CD14-positive monocyte (primary cell): ENCODE measurements around the gene MYH13. TPM values are rescaled to one million over a fixed set of nuclear protein-coding genes. Genes with fewer than 3 reads are reported as not detected.
"Not testable (repeated sequence)": the region's sequence is repeated elsewhere in the genome, so short reads cannot be mapped to it uniquely, and the experiment has no call there.

Source experiments
- DNase-seq, 3 donors: peaks; one replicate each; pipeline ENCODE4 v3.0.0-alpha.2; 2011 to 2022
- H2AFZ ChIP-seq: 2 replicates; pipeline ENCODE4 v1.6.0; 2012; ENCODE audit warnings: mild to moderate bottlenecking, low read depth, low read length, inconsistent platforms; ENCODE audit not compliant: insufficient read depth, poor library complexity, severe bottlenecking
- H3K27ac ChIP-seq, 2 donors: 1 replicate in 1 of 2; 2 replicates in 1 of 2; pipeline ENCODE4 v1.5.1; 2012 to 2013; ENCODE audit warnings: low read length in 2 of 2, control low read depth in 1 of 2, inconsistent platforms in 1 of 2, low read depth in 1 of 2, mild to moderate bottlenecking in 1 of 2
- H3K27me3 ChIP-seq, 2 donors: one replicate each; pipeline versions ENCODE4 v1.6.0 to v1.6.1; 2011 to 2013; ENCODE audit warnings: low read length in 2 of 2; ENCODE audit not compliant: control insufficient read depth in 2 of 2, insufficient read depth in 2 of 2
- H3K36me3 ChIP-seq, 2 donors: replicated peaks in 1 of 2; 1 replicate in 1 of 2; 2 replicates in 1 of 2; pipeline versions ENCODE4 v1.5.1 to v1.6.1; 2012 to 2013; ENCODE audit warnings: low read length in 2 of 2, control low read depth in 1 of 2, inconsistent platforms in 1 of 2, mild to moderate bottlenecking in 1 of 2; ENCODE audit not compliant: insufficient read depth in 2 of 2, control insufficient read depth in 1 of 2
- H3K4me1 ChIP-seq, 2 donors: 1 replicate in 1 of 2; 2 replicates in 1 of 2; pipeline versions ENCODE4 v1.5.1 to v1.6.1; 2012 to 2013; ENCODE audit warnings: low read length in 2 of 2, control low read depth in 1 of 2, inconsistent platforms in 1 of 2, mild to moderate bottlenecking in 1 of 2, moderate library complexity in 1 of 2; ENCODE audit not compliant: insufficient read depth in 2 of 2, control insufficient read depth in 1 of 2
- H3K4me2 ChIP-seq: replicated peaks from 2 replicates; pipeline ENCODE3; 2012; ENCODE audit warnings: low read length, moderate library complexity, mild to moderate bottlenecking; ENCODE audit not compliant: poor library complexity, severe bottlenecking; ENCODE audit errors: extremely low read depth
- H3K4me3 ChIP-seq, 3 experiments: fragments of 200-600 bp in 1 of 3; sonication (generic) in 1 of 3; replicated peaks in 1 of 3; 1 replicate in 2 of 3; 2 replicates in 1 of 3; pipeline ENCODE4 v1.5.1; 2011 to 2013; ENCODE audit warnings: low read length in 3 of 3, mild to moderate bottlenecking in 3 of 3, control low read depth in 2 of 3, low read depth in 2 of 3, inconsistent platforms in 1 of 3, moderate library complexity in 1 of 3
- H3K79me2 ChIP-seq: 2 replicates; pipeline ENCODE4 v1.6.0; 2012; ENCODE audit warnings: mild to moderate bottlenecking, control low read depth, inconsistent platforms, low read length, moderate library complexity; ENCODE audit not compliant: insufficient read depth
- H3K9ac ChIP-seq: 2 replicates; pipeline ENCODE4 v1.6.0; 2017; ENCODE audit warnings: low read length, mild to moderate bottlenecking; ENCODE audit not compliant: insufficient read depth, poor library complexity, severe bottlenecking
- H3K9me3 ChIP-seq, 2 donors: replicated peaks in 1 of 2; 1 replicate in 1 of 2; 2 replicates in 1 of 2; pipeline versions ENCODE4 v1.5.1 to v1.6.1; 2012 to 2013; ENCODE audit warnings: low read length in 2 of 2, control low read depth in 1 of 2; ENCODE audit not compliant: control insufficient read depth in 1 of 2, insufficient read depth in 1 of 2
- H4K20me1 ChIP-seq: 2 replicates; pipeline ENCODE4 v1.6.0; 2012; ENCODE audit warnings: mild to moderate bottlenecking, low read length, control low read depth, moderate library complexity; ENCODE audit not compliant: insufficient read depth
- H3K27ac Mint-ChIP-seq, 7 donors: one replicate each; pipeline ENCODE4 v1.8.0; 2020; ENCODE audit warnings: mild to moderate bottlenecking in 7 of 7, mixed read lengths in 7 of 7, moderate library complexity in 6 of 7, inconsistent platforms in 2 of 7
- H3K27me3 Mint-ChIP-seq, 3 donors: one replicate each; pipeline ENCODE4 v1.8.0; 2021 to 2022; ENCODE audit warnings: low read depth in 3 of 3, mild to moderate bottlenecking in 3 of 3, mixed read lengths in 3 of 3, moderate library complexity in 3 of 3, inconsistent platforms in 1 of 3
- H3K36me3 Mint-ChIP-seq, 2 donors: one replicate each; pipeline ENCODE4 v1.8.0; 2020; ENCODE audit warnings: mixed read lengths in 2 of 2, inconsistent platforms in 1 of 2, mild to moderate bottlenecking in 1 of 2
- H3K4me1 Mint-ChIP-seq: one replicate; pipeline ENCODE4 v1.8.0; 2020; ENCODE audit warnings: mild to moderate bottlenecking, mixed read lengths
- H3K4me3 Mint-ChIP-seq, 2 donors: one replicate each; pipeline ENCODE4 v1.8.0; 2020; ENCODE audit warnings: mild to moderate bottlenecking in 2 of 2, mixed read lengths in 2 of 2, moderate library complexity in 1 of 2
- H3K9me3 Mint-ChIP-seq, 7 donors: one replicate each; pipeline ENCODE4 v1.8.0; 2020 to 2022; ENCODE audit warnings: mixed read lengths in 7 of 7, mild to moderate bottlenecking in 6 of 7, moderate library complexity in 6 of 7, inconsistent platforms in 2 of 7
- WGBS: methylation state at CpG from one replicate; pipeline ENCODE4 v1.1.5; 2013; ENCODE audit warnings: missing lambda C conversion rate; ENCODE audit not compliant: insufficient coverage; 5-methylcytosine and 5-hydroxymethylcytosine counted together
- intact Hi-C, 2 donors: fragments of 100-400 bp; cut with micrococcal nuclease; formaldehyde crosslinking; loops; one replicate each; pipeline versions ENCODE4 v1.15.0 to v1.15.1; 2023
- polyA plus RNA-seq, 3 donors: library from polyadenylated mRNA; depleted of rRNA in 1 of 3; unstranded in 2 of 3; stranded (reverse) in 1 of 3; fragments of 300-500 nt in 2 of 3; fragments of >200 nt in 1 of 3; fragmentation: Illumina TruSeq in 2 of 3; gene quantifications; 1 replicate in 2 of 3; 2 replicates in 1 of 3; pipeline ENCODE4 v1.2.3, GENCODE V29; 2012 to 2021
- TF ChIP-seq, protein P1 (sequence below): fragments of 200-600 bp; IDR thresholded peaks from one replicate; pipeline ENCODE4 v1.8.0; 2022; ENCODE audit warnings: antibody characterized with exemption, mild to moderate bottlenecking

MYH13 gene
- polyA plus RNA-seq, 3 donors, result not detected

DNA sequence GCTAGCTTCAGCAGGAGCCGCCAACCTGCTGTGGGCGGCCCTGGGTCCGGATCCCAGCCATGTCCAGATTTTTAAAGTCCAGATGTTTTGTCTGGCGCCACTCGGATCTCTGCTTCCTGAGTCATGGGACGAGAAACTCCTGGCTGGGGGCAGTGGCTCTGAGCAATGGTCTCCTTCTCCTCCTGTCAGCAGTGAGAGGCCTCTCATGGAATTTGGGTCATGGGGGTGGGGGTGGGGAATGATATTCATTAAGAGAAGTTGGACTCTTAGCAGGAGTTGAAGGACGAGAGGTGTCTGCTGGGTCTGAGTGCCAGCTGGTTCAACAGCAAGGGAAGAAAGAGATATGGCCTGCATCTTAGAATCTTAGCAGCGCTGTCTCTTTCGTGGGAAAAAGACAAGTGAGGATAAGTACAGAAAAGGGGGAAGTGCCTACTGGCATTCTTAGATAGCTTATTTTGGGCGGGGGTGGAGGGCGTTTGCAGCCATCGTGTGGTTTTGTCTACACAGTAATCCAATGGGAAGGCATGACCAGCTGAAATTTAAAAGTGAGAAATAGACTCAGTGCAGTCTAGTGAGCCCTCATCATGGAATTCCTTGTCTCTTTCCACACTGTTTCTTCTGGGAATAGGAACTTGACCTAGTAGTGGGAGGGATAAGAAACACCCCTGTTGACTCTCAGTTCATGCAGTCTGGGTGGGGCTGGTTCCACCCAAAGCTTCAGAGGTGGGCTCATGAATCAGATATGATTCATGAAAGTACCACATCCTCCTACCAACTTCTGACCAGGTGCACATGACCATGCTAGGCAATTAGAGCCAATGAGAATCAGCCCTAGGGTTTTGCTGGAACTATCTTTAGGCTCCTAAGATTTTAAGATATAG lies 80.5 kb downstream of the MYH13 start:
- H3K36me3 ChIP-seq, result no peaks in the 10 kb centered on the region
- no peaks in the 10 kb centered on the region for H3K9me3 Mint-ChIP-seq
- H3K27ac ChIP-seq, result no peak overlapping the region
- peak in 1 of 3 donors; percentile 16 for DNase-seq
- no peaks in the 10 kb centered on the region for H3K36me3 Mint-ChIP-seq
- peaks cover 7% of the 10 kb centered on the region for H3K4me1 Mint-ChIP-seq
- no peak overlapping the region for H3K4me3 ChIP-seq
- no peaks in the 10 kb centered on the region for H3K9me3 ChIP-seq
- no peak overlapping the region for H3K9ac ChIP-seq
- H4K20me1 ChIP-seq, result no peaks in the 10 kb centered on the region
- no peak overlapping the region for H3K27ac Mint-ChIP-seq
- no peak overlapping the region for H3K4me2 ChIP-seq
- H3K27me3 ChIP-seq, result peaks cover 4 to 16% of the 10 kb centered on the region in 2 donors
- H3K79me2 ChIP-seq, result no peaks in the 10 kb centered on the region
- intact Hi-C loops, result no loop called here
- H3K27me3 Mint-ChIP-seq, result peaks cover 15 to 25% (median 19%) of the 10 kb centered on the region in 3 donors
- TF ChIP-seq, protein P1, sequence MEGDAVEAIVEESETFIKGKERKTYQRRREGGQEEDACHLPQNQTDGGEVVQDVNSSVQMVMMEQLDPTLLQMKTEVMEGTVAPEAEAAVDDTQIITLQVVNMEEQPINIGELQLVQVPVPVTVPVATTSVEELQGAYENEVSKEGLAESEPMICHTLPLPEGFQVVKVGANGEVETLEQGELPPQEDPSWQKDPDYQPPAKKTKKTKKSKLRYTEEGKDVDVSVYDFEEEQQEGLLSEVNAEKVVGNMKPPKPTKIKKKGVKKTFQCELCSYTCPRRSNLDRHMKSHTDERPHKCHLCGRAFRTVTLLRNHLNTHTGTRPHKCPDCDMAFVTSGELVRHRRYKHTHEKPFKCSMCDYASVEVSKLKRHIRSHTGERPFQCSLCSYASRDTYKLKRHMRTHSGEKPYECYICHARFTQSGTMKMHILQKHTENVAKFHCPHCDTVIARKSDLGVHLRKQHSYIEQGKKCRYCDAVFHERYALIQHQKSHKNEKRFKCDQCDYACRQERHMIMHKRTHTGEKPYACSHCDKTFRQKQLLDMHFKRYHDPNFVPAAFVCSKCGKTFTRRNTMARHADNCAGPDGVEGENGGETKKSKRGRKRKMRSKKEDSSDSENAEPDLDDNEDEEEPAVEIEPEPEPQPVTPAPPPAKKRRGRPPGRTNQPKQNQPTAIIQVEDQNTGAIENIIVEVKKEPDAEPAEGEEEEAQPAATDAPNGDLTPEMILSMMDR, result no peak
- H3K4me3 Mint-ChIP-seq, result peak overlapping the region in 1 of 2 donors; percentile 18
- 62% methylated on average over 12 of the region's 12 CpGs for WGBS
- H3K4me1 ChIP-seq, result no peaks in the 10 kb centered on the region
- no peak overlapping the region for H2AFZ ChIP-seq

DNA sequence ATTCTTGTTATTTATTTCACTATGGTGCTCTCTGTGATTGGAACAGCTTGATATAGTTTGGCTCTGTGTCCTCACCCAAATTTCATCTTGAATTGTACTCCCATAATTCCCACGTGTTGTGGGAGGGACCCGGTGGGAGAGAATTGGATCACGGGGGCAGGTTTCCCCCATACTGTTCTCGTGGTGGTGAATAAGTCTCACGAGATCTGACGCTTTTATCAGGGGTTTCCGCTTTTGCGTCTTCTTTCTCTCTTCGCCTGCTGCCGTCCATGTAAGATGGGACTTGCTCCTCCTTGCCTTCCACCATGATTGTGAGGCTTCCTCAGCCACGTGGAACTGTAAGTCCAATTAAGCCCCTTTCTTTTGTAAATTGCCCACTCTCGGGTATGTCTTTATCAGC lies 81.2 kb downstream of the MYH13 start:
- DNase-seq, H2AFZ ChIP-seq, H3K4me1 Mint-ChIP-seq, H3K4me2 ChIP-seq, H3K9me3 Mint-ChIP-seq, H3K4me1 ChIP-seq, H3K27ac Mint-ChIP-seq, H4K20me1 ChIP-seq, H3K79me2 ChIP-seq, H3K27ac ChIP-seq, H3K4me3 ChIP-seq, H3K9ac ChIP-seq, H3K9me3 ChIP-seq, H3K36me3 Mint-ChIP-seq, intact Hi-C loops, H3K4me3 Mint-ChIP-seq, H3K36me3 ChIP-seq: not testable (repeated sequence)
- WGBS, result 93% methylated on average over 7 of the region's 12 CpGs
- H3K27me3 ChIP-seq, result peaks cover 4 to 21% of the 10 kb centered on the region in 2 donors
- H3K27me3 Mint-ChIP-seq, result peaks cover 17 to 29% (median 19%) of the 10 kb centered on the region in 3 donors
